GM21529 (cell line): Measurements from ENCODE around the gene OR10A5.
"Not testable (repeated sequence)": the region's sequence is repeated elsewhere in the genome, so short reads cannot be mapped to it uniquely, and the experiment has no call there.

Source experiments
- ATAC-seq: cut with Tn5 transposase; IDR thresholded peaks from one replicate; pipeline ENCODE4 v1.9.1; 2021; ENCODE audit not compliant: unreplicated experiment

The OR10A5 gene

DNA sequence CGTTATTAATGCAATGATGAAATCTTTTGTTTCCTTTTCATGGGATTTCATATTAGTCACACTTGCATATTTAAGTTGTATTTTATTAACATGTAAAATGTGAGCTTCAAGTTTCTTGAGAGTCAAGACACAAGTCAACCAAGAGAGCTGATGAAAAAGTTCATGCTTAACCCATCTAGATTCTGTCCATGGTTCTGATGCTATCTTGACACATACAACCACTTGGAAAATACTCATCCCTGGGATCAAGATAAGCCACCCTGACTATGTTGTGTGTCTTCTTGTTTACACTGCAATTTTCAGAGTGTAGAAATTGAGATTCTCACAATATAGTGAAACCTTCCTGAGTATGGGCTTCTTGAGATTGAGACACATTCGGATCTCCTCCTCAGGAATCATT lies 30.3 kb downstream of the OR10A5 start:
- no peak for ATAC-seq

DNA sequence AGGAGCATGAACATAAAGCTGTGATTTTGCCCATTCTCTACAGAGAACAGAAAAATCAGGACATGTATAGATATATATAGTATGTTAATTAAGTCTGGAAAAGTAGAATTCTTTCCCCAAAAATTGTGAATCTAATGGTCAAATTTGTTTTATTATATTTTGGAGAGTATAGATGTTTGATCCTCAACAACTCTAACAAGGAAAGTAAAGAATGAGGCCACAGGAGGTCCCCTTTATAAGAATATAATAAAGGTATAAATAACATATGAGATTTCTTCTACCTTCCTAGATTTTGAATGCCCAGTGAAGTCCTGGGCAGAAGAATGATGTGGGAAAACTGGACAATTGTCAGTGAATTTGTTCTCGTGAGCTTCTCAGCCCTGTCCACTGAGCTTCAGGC lies 30.8 kb downstream of the OR10A5 start, which contains the start of gene OR10A4:
Gene OR10A4, plus strand, starts transcription at position 301 of the 400 bp plus-strand sequence. Its CDS starts 23 bp downstream, at position 324.
- no peak for ATAC-seq

- no peak for ATAC-seq
These were observed 31.4 kb downstream of the OR10A5 start for GRCh38 chr11:6876914-6877313.

GRCh38 chr11:6882751-6883150 lies 37.3 kb downstream of the OR10A5 start:
- no peak for ATAC-seq

- ATAC-seq = not testable (repeated sequence)
These were observed 42.2 kb downstream of the OR10A5 start for GRCh38 chr11:6887711-6888110.

DNA sequence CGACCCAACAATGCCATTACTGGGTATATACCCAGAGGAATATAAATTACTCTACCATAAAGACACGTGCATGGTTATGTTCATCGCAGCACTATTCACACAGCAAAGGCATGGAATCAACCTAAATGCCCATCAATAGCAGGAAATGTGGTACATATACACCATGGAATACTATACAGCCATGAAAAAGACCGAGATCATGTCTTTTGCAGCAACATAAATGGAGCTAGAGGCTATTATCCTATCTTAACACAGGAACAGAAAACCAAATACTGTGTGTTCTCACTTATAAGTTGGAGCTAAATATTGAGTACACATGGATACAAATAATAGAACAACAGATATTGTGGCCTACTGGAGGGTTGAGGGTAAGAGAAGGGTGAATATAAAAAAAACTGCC lies 43.3 kb downstream of the OR10A5 start:
- no peak for ATAC-seq

- peak; percentile 55 for ATAC-seq
These were observed 44.4 kb downstream of the OR10A5 start for GRCh38 chr11:6889835-6890234.

GRCh38 chr11:6892400-6892799 lies 46.9 kb downstream of the OR10A5 start, which contains the start of gene OR2D2:
OR2D2 (minus strand) TSS chr11:6892500; CDS start chr11:6892500, 0 bp downstream.
- no peak for ATAC-seq

DNA sequence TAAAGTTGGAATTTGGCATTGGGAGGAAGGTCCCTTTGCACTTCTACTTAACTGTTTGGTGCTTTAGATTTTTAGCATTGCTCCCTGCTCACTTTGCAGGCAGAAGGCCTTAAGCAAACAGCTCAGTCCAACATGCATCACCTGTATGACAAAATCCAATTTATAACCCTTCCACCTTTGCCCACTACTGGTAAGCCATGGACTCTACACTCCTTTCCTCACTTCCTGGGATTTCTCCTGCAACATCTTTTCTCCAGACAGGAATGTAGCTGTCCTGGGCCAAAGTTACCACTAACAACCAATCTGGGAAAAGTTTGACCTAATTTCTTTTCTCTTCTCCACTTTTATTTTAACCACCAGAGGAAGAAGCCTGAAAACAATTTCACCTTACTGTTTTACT lies 48.6 kb downstream of the OR10A5 start:
- ATAC-seq = no peak

- peak; percentile 86 for ATAC-seq
These were observed 49.5 kb downstream of the OR10A5 start for GRCh38 chr11:6895010-6895409.
